GM15510 (cell line): Measurements from ENCODE around the gene MX2.
A peak's percentile ranks its signal among the peaks of the same experiment; 100 is the strongest.

Experiments
- POLR2A ChIP-seq: IDR thresholded peaks from 3 replicates; pipeline ENCODE4 v1.6.1; 2011; ENCODE audit warnings: borderline replicate concordance; ENCODE audit not compliant: insufficient read length; ENCODE audit errors: extremely low read depth

Gene MX2

DNA sequence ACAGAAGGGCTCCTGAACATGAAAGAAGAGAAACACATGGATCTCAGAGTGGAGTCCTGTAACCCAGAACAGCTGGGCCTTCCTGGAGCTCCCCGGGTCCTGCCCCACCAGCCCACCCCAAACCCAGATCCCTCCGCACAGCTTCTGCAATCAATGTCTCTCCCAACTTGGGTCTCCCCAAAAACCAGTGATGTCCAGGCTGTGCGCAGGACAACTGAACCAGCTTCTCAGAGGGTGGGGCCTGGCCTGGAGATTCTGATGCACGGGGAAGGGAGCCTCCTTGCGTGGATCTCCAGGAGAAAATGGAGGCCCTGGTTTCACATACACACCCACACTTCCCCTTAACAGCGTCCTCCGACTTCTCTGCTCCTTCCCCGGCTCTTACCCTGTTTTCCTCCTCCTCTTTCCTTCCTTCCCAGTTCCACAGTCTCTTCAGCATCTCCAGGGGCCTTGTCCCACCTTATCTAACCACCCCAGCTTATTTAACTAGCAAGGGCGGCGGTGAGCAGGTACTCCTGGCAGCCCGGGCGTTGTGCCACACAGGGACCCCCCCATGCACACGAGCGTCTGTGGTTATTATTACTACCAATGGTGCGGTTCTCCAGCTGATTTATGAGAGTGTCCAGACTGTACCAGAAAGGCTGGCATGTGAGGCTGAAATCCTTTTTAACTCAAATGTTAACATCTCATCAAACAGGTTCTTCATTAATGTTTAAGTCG, 11.2 kb upstream of the MX2 start:
- no peak for TF ChIP-seq POLR2A

DNA sequence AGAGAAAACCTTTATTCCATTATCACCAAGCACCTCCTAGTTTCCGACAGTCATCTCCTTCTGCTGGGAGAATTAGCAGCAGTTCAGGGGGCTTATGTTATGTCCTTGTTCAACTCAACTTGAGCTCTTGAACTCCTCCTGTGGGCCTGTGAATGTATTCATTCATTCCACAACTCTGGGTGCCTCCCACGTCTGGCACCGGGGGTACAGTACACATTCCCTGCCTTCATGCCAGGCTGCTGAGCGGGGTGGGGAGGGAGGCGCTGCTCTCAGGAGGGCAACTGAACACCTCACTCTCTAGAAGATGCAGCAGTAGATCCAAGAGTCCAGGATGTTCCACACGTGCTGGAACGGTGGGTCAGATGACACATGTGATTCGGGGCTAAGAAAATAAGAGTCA, 4.3 kb upstream of the MX2 start:
- no peak for TF ChIP-seq POLR2A

DNA sequence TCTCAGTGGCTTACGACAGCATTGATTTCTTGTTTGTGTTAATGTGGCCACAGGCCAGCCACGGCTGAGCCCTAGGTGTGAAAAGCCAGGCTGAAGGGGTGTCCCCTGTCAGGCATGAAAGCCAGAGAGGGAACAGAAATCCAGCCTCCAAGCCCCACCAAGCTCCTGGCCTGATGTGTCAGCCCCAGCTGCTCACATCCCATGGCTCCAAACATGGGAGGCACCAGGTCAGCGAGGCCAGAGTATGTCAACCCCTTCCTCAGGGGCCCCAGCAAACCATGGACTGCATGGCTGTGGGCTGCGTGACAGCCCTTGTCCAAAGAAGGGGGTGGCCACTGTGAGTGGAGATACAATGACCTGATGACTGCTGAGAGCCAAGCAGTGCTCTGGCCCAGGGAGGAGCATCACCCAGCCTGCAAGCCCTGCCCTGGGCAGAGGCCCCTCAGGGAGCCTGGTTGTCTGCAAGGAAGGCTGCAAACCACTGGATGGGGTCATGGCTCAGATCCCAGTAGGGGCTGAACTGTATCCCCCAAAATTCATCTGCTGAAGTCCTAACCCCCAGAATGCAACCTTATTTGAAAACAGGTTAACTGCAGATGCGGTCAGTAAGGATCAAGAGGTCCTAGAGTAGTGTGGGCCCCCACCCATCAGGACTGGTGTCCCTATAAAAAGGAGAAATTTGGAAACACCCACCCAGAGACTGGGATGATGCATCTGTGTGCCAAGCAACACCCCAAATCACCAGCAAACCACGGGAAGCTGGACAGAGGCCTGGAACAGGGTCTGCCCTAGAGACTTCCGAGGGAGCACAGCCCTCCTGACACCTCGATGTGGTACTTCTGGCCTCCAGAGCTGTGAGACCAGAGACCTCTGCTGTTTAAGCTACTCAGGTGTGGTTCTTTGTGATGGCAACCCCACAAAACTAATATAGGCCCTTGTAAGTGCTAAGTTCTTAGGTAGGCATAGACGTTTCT, 3.3 kb upstream of the MX2 start:
- TF ChIP-seq POLR2A, result no peak

DNA sequence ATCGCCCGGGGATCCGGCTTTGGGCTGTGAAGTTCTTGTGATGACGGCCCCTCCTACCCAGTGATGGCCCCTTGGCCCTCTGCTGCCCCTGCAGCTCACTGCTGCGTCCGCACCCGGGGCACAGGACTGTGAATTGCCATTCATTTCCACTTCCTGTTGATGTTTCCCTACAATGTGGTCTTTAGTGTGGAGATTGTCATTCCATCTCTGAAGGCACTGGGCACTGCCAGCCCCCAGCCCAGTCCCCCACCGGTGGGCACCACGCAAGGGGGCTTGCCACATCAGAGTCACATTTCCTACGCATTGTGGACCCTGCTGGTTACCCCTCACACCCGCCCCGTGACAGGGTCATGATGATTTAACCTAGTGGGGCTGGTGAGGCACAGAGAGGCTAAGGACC, 2.5 kb upstream of the MX2 start:
- no peak for TF ChIP-seq POLR2A

DNA sequence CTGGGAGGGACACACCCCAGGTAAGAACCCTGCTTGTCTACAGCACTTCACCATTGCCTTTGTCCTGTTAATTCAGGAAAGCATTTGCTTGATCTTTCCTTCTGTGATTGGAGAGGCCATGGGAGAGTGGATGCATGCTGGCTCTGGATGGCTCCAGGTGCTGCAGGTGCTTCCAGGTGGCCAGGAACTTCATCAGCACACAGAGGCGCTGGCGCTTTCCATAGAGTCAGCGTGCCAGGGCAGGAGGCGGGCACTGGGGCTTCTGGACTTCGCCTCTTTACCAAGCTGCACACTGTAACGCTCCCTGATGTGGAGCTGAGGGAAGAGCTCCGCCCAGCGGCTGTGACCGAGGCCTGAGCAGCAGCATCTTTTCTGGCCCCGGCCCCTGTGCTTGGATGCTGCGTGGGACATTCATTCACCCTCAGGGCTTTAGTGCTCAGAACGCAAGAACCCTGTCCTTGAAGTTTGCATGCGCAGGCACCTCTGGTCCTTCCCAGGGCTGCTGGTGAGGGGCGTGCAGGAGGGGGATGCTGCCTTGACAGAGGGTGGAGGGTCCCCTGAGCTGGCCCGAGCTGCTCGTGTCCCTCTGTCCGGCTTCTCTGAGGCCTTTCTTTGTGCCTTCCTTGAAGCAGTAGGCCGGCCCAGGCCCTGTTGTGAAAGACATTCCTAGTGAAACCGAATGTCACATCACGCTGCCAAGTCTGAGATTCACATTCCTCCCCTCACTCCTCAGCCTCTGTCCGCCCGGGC, 1.6 kb upstream of the MX2 start:
- TF ChIP-seq POLR2A, result no peak

DNA sequence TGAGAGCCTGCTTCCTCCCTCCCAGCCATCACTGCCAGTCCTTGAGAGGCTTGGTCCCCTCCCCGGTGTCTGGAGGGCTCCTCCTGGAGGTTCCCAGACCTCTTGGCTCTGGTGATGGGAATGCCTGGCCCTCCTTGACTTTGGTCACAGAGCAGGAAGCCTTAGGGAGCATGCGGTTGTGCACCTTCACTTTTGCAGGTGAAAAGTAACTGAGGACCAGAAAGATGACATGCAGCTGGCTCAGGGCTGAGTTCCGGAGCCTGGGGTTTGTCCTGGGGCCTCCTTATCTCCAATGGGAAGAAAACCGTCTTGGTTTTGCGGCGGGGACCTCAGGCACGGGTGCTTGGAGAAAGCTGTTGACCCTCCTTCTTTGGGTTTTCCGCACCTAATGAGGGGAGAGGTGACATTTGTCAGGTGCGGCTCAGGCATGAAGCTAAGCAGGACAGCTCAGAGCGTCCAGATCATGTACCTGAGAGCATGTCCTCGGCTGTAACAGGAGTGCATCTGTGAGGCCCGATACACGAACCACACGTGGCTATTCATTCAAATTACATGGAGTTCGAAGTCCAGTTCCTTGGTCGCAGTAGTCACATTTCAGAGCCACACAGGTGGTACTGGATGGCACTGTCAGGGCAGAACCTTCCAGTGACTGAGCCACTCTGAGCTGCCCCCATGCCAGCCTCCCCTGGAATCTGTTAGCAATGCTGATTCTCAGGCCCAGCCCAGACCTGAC, 608 bp upstream of the MX2 start:
- TF ChIP-seq POLR2A, result no peak

DNA sequence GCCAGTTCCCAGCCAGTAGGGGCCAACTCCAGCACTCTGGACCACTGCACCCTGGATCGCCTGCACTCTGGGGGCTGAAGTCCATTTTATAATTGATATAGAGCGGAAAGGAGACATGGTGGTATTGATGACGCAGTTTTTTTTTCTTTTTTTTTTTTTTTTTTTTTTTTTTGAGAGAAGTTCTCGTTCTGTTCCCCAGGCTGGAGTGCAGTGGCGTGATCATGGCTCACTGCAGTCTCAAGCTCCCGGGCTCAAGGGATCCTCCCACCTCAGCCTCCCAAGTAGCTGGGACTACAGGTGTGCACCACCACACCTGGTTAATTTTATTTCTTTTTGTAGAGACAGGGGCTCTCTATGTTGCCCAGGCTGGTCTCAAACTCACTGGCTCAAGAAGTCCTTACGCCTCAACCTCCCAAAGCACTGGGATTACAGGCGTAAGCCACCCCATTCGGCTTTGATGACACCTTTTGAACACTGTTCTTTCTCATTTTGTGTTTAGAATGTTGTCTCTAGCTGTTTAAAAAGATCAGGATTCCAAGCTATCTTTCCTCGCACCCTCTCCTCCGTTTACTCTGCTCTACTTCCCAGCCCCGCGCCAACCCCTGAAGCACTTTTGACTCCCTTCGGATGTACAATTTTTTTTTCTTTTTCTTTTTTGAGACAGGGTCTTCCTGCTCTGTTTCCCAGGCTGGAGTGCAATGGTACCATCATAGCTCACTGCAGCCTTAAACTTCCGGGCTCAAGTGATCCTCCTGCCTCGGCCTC, 960 bp downstream of the MX2 start:
- peak; percentile 40 for TF ChIP-seq POLR2A

DNA sequence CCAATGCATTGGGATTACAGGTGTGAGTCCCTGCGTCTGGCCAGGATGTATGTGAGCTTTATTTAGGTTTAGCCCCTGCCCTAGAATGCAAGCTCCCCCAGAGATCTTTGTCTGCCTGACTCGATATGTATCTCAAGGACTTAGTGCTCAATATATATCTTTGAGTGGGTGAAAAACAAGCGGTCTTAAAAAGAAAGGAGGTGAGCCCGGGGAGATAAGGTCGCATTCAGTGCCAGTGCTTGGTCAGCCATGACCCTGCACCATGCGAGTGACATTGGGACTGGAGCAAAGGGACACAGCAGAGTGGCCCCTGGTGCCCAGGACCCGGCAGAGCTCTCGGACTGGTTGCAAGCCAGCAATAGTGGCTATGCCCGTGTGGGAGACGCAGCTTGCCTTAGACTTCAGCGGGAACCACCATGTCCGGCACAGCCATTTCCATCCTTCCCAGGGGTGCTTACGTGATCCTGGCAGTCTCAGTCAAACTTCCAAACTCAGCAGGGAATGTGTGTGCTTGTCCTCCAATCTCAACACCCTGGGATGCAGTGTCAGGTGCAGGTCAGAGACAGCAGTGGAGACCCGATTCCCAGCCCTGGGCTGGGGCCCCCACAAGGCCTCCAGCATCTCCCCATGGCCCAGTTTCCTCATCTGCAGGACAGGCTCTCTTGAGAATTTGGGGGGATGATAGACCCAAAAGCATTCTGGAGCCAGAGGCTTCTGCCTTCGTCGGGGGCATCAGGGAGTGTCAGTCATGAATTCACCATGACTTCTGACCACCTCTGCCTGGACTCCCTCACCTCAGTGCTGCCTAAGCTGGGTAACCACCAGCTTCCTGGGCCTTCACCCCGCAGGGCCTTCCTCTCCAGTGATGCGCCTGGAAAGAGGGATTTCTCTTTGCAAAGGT, 1.8 kb downstream of the MX2 start:
- no peak for TF ChIP-seq POLR2A

DNA sequence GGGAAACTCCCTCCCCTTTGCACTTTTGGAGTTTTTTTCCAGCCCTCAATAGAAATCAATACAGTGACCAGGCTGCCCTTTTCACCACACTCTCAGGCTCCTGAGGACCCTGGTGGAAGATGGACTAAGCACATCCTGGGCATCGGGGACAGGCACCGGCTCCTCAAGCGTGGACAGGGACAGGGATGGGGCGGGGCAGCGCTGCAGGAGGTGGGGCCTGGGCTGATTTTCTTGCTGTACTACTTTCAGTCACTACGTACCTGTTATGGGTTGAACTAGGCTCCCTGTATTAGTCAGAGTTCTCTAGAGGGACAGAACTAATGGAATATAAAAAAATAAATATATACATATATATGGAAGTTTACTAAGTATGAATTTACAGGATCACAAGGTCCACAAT, 2.5 kb downstream of the MX2 start:
- TF ChIP-seq POLR2A, result no peak

DNA sequence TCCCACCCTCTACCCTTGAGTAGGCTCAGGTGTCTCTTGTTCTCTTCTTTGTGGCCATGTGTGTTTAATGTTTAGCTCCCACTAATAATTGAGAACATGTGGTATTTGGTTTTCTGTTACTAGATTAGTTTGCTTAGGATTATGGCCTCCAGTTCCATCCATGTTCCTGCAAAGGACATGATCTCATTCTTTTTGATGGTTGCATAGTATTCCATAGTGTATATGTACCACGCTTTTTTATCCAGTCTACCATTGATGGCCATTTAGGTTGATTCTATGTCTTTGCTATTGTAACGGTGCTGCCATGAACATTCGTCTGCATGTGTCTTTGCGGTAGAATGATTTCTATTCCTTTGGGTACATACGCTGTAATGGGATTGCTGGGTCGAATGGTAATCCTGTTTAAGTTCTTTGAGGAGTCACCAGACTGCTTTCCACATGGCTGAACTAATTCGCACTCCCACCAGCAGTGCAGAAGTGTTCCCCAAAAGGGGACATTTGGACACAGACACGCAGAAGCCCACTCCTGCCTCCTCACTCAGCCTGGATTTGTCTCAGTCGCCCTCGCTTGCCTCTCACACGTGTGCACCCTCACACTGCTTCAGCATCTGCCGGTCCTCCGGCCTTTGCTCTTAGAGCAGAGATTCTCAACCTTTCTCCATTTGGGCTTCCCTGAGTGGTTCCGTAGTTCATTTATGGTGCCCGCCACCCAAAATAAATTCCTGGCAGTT, 3.7 kb downstream of the MX2 start:
- TF ChIP-seq POLR2A, result no peak

DNA sequence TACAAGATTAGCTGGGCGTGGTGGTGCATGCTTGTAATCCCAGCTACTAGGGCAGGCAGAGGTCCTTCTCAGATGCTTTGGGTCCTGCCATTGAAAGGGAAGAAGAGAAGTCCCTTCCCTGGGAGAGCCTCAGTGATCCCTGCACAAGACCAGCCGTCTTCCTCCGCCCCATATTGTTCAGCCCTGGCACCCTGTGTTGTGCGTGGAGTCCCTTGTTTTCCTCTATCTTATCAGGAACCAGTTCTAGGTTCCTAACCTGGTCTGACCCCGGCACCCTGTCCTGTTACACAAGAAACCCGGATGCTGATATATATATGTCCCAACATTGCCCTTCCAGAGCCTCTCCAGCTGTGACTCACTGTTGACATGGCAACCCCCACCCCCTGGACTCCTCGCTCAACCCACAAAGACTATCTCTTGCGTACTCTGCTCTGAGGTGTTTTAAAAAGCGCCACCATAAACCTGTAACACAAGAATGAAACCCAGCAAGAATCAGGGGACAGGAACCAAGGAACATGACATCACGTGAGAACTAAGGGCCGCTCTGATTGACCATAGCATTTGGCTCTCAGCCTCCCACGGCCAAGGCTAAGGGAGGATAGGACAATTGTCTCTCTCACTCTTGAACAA, 4.8 kb downstream of the MX2 start:
- no peak for TF ChIP-seq POLR2A
